GM18867 (cell line): ENCODE measurements around the gene CDH2.

Source experiments
- ATAC-seq: cut with Tn5 transposase; IDR thresholded peaks from one replicate; pipeline ENCODE4 v1.9.1; 2021; ENCODE audit warnings: mild to moderate bottlenecking, moderate library complexity; ENCODE audit not compliant: unreplicated experiment

The CDH2 gene

GRCh38 chr18:28091197-28091596, 85.7 kb downstream of the CDH2 start:
- no peak for ATAC-seq

- ATAC-seq: no peak
Observed at GRCh38 chr18:28088477-28088876, 88.5 kb downstream of the CDH2 start.

GRCh38 chr18:28086670-28087552, 90.0 kb downstream of the CDH2 start:
- no peak for ATAC-seq

GRCh38 chr18:28081516-28081915, 95.4 kb downstream of the CDH2 start:
- ATAC-seq: no peak

GRCh38 chr18:28080876-28081300, 96.0 kb downstream of the CDH2 start:
- no peak for ATAC-seq

GRCh38 chr18:28079883-28080282, 97.0 kb downstream of the CDH2 start:
- no peak for ATAC-seq

GRCh38 chr18:28078849-28079248, 98.1 kb downstream of the CDH2 start:
- ATAC-seq: no peak

GRCh38 chr18:28078298-28078697, 98.6 kb downstream of the CDH2 start:
- ATAC-seq: no peak

GRCh38 chr18:28075501-28075900, 101.4 kb downstream of the CDH2 start:
- ATAC-seq: no peak

- ATAC-seq: no peak
Observed at GRCh38 chr18:28074076-28074475, 102.9 kb downstream of the CDH2 start.

- no peak for ATAC-seq
Observed at GRCh38 chr18:28073658-28074057, 103.3 kb downstream of the CDH2 start.

GRCh38 chr18:28071199-28071598, 105.7 kb downstream of the CDH2 start:
- ATAC-seq: no peak

- no peak for ATAC-seq
Observed at GRCh38 chr18:28068207-28068606, 108.7 kb downstream of the CDH2 start.

GRCh38 chr18:28067346-28067745, 109.6 kb downstream of the CDH2 start:
- no peak for ATAC-seq

GRCh38 chr18:28065793-28066186, 111.1 kb downstream of the CDH2 start:
- ATAC-seq: no peak

GRCh38 chr18:28065031-28065792, 111.7 kb downstream of the CDH2 start:
- ATAC-seq: no peak

- ATAC-seq: no peak
Observed at GRCh38 chr18:28063926-28064325, 113.0 kb downstream of the CDH2 start.

GRCh38 chr18:28063271-28063761, 113.6 kb downstream of the CDH2 start:
- no peak for ATAC-seq

GRCh38 chr18:28062443-28062842, 114.5 kb downstream of the CDH2 start:
- ATAC-seq: no peak

- no peak for ATAC-seq
Observed at GRCh38 chr18:28059861-28060260, 117.1 kb downstream of the CDH2 start.

GRCh38 chr18:28050545-28050944, 126.4 kb downstream of the CDH2 start:
- ATAC-seq: no peak

- ATAC-seq: no peak
Observed at GRCh38 chr18:28048612-28049011, 128.3 kb downstream of the CDH2 start.
